Sciatic nerve (tissue), 2 donors: ENCODE measurements around the gene PIM3. TPM values are rescaled to one million over a fixed set of nuclear protein-coding genes. Genes with fewer than 3 reads are reported as not detected.
A peak's percentile ranks its signal among the peaks of the same experiment; 100 is the strongest.

Experiments used
- ATAC-seq: fragments of 200-7000 bp; cut with Tn5 transposase; one replicate; pipeline ENCODE4 v1.9.1; 2020; ENCODE audit warnings: mild to moderate bottlenecking, moderate library complexity
- DNase-seq: peaks from one replicate; pipeline ENCODE4 v3.0.0-alpha.2; 2020; ENCODE audit warnings: low spot score
- intact Hi-C: fragments of 100-400 bp; cut with DNase I; formaldehyde crosslinking; loops from one replicate; pipeline ENCODE4 v1.14.2; 2022
- microRNA-seq: library from miRNA; unstranded; fragments of <30 nt; microRNA quantifications from one replicate; pipeline ENCODE4 v1.2.0, GENCODE V29; 2020
- total RNA-seq: library from RNA; stranded (reverse); fragmentation: NEBNext Ultra II Directional; extraction: Animal tissue kit (Norgen Biotek cat#: 25700); gene quantifications from one replicate; pipeline ENCODE4 v1.2.1, GENCODE V29; 2021
- donor health status: DM: no; HTN: no; CAD: no.
- donor health status: DM: no; HTN: no; CAD: no.

PIM3 gene
- total RNA-seq, 1 donor from 2014 or later, result 62.2 TPM

GRCh38 chr22:50009251-50009650 is 48.7 kb downstream of the PIM3 start:
- DNase-seq, result peak; percentile 49
- intact Hi-C loops, result no loop called here
- no peak for ATAC-seq

DNA sequence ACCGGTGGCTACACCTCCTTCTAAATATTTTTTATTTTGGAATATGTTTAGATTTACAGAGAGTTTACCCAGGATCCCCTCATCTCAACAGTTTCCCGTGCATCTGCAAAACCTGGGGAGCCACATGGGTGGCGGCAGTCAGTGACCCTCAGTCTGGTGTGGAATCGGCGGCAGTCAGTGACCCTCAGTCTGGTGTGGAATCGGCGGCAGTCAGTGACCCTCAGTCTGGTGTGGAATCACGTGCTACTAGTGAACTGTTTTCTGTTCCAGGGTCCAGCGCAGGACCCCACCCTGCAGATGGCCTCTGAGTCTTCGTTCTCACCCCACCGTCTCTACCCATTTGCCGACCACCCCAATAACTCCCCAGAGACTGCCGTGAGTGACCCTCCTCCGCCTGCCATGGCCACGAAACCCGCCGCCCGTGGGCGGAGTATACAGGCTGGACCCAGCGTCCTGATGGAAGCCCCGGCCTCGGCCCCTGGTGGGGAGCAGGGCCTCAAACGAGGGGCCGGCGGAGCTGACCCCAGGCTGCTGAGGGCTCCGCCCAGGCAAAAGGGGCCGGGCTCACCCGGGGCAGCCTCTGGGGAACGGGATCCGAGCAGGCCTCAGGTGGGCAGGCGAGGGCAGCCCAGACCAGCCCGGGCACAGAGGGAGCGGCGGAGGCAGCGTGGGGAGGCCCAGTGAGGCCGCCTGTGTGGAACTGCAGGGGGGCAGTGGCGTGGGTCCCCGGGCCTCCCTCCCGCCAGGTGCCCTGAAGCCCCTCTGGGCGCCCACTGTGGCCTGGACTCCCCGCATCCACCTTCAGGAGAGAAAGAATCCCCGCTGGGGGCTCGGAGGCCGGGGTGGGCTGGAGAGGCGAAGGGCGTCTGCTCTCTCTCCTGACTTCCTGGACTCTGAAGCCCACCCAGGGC is 49.4 kb downstream of the PIM3 start:
- no peak for ATAC-seq
- DNase-seq, result peak; percentile 61
- intact Hi-C loops, result no loop called here

- DNase-seq (peak; percentile 44), ATAC-seq (no peak)
- intact Hi-C loops, result no loop called here
These were observed 50.3 kb downstream of the PIM3 start for GRCh38 chr22:50010676-50011446.

- no peak for ATAC-seq
- intact Hi-C loops, result no loop called here
- DNase-seq, result peak; percentile 50
These were observed 51.1 kb downstream of the PIM3 start for GRCh38 chr22:50011447-50012210.

DNA sequence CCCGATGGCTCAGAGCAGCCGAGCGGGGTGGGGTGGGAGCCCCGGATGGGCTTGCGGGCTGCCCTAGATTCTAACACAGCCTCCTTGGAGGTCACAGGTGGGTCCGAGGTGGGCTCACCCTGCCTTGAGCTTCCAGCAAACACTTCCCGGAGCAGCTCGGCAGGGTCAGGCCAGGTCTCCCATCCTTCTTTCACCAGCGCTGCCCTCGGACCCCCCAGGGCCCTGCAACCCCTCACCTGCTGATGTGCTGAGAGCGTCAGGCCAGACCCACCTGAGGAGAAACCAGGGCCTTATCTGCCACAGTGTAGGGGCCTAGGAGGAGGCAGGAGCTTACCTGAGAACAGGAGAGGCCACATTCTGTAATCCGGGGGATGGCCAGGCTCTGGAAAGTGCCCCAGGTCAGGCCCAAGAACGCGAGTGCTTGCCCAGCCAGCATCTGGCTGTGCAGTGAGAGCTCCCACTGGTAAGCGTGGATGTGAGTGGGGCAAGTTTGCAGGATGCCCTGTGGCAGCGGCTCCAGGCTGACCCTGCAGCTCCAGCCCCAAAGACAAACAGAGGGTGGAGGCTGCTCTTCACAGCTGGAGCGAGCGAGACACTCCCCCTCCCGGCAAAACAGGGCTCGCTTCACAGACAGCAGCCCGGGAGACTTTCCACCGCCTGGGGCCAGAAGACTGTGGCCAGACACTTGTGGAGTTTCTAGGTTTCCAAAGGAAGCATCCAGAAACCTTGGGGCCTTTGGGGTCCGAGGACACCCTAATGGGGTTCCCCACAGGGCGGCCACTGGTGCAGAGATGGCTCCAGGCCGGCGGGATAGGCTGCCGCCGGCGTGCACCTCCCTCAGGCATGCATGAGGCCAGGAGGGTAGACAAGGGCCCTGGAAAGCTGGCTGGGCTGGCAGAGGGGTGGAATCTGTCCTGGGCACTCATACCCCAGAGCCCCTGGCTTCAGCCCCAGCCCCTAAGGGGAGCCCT is 51.9 kb downstream of the PIM3 start, which contains the start of gene IL17REL:
TSS of gene IL17REL (minus strand) at position 555 of the 971 bp plus-strand sequence. CDS start at position 436, 119 bp downstream.
- DNase-seq (peak; percentile 57), ATAC-seq (no peak)
- intact Hi-C loops, result no loop called here

Small RNAs within 50 kb of the gene (microRNA-seq; reads per million reads assigned to microRNA genes)
- not detected for gene MIR6821

Other genes starting within 250 kb of the PIM3 start
- 37.7 TPM for gene BRD1, start 132.9 kb upstream of the PIM3 start, total RNA-seq
- gene ZBED4, start 106.9 kb upstream of the PIM3 start, total RNA-seq, result 8.0 TPM
- 13.6 TPM for gene ALG12, start 42.3 kb upstream of the PIM3 start, total RNA-seq
- 35.8 TPM for gene CRELD2, start 42.1 kb upstream of the PIM3 start, total RNA-seq
- gene IL17REL, start 52.0 kb downstream of the PIM3 start, total RNA-seq, result not detected
- gene TTLL8, start 97.5 kb downstream of the PIM3 start, total RNA-seq, result not detected
- gene MLC1, start 124.7 kb downstream of the PIM3 start, total RNA-seq, result 0.45 TPM
- 1.6 TPM for gene MOV10L1, start 129.2 kb downstream of the PIM3 start, total RNA-seq
- 0.76 TPM for gene PANX2, start 210.0 kb downstream of the PIM3 start, total RNA-seq
- 22.8 TPM for gene TRABD, start 225.1 kb downstream of the PIM3 start, total RNA-seq
- gene SELENOO, start 240.2 kb downstream of the PIM3 start, total RNA-seq, result 22.6 TPM